ENCODE data around the gene SEMA4B. TPM values are rescaled to one million over a fixed set of nuclear protein-coding genes. Genes with fewer than 3 reads are reported as not detected.

The SEMA4B gene
- polyA plus RNA-seq, 3 donors from 2014 or later, result 3.3 to 12.1 (median 11.4) TPM

- Mint-ChIP-seq H3K36me3 (peaks cover 0 to 13% (median 4%) of the 10 kb centered on the region in 3 donors), H3K4me3 (no peak overlapping the region), H3K27ac (no peak overlapping the region), H3K9me3 (no peaks in the 10 kb centered on the region), H3K4me1 (peaks cover 12 to 21% of the 10 kb centered on the region in 2 donors), H3K27me3 (ENCODE audit: low read depth in 3 of 3) (peaks cover 0 to 3% (median 2%) of the 10 kb centered on the region in 3 donors)
- no peak for DNase-seq
Observed at GRCh38 chr15:90205886-90206285, 4.8 kb downstream of the SEMA4B start.

- H3K9me3 Mint-ChIP-seq, result no peaks in the 10 kb centered on the region
- no peak for DNase-seq
- peaks cover 0 to 3% (median 2%) of the 10 kb centered on the region in 3 donors for H3K27me3 Mint-ChIP-seq (ENCODE audit: low read depth in 3 of 3)
- H3K4me1 Mint-ChIP-seq, result peaks cover 13 to 19% of the 10 kb centered on the region in 2 donors
- H3K4me3 Mint-ChIP-seq, result no peak overlapping the region
- H3K36me3 Mint-ChIP-seq, result peaks cover 0 to 13% (median 4%) of the 10 kb centered on the region in 3 donors
- no peak overlapping the region for H3K27ac Mint-ChIP-seq
Observed at GRCh38 chr15:90207252-90207651, 6.1 kb downstream of the SEMA4B start.

- no peak overlapping the region for H3K27ac Mint-ChIP-seq
- DNase-seq, result no peak
- no peak overlapping the region for H3K4me3 Mint-ChIP-seq
- H3K9me3 Mint-ChIP-seq, result no peaks in the 10 kb centered on the region
- peaks cover 0 to 3% (median 2%) of the 10 kb centered on the region in 3 donors for H3K27me3 Mint-ChIP-seq (ENCODE audit: low read depth in 3 of 3)
- H3K4me1 Mint-ChIP-seq, result peaks cover 5 to 8% of the 10 kb centered on the region in 2 donors
- peaks cover 0 to 13% (median 4%) of the 10 kb centered on the region in 3 donors for H3K36me3 Mint-ChIP-seq
Observed at GRCh38 chr15:90208356-90208755, 7.2 kb downstream of the SEMA4B start.

- H3K27me3 Mint-ChIP-seq (ENCODE audit: low read depth in 3 of 3), result peaks cover 0 to 3% (median 2%) of the 10 kb centered on the region in 3 donors
- H3K36me3 Mint-ChIP-seq, result peaks cover under 1 to 13% (median 4%) of the 10 kb centered on the region in 3 donors
- H3K27ac Mint-ChIP-seq, result peak overlapping the region in 3 of 6 donors; percentile 37 to 41 (median 38)
- H3K4me1 Mint-ChIP-seq, result peaks cover 6 to 10% of the 10 kb centered on the region in 2 donors
- no peak overlapping the region for H3K4me3 Mint-ChIP-seq
- DNase-seq, result no peak
- H3K9me3 Mint-ChIP-seq, result no peaks in the 10 kb centered on the region
Observed at GRCh38 chr15:90209591-90209990, 8.5 kb downstream of the SEMA4B start.

GRCh38 chr15:90210593-90210992 lies 9.5 kb downstream of the SEMA4B start:
- Mint-ChIP-seq H3K9me3 (no peaks in the 10 kb centered on the region), H3K27ac (peak overlapping the region in 1 of 6 donors; percentile 57)

GRCh38 chr15:90211009-90211408 lies 9.9 kb downstream of the SEMA4B start:
- Mint-ChIP-seq H3K27me3 (ENCODE audit: low read depth in 3 of 3) (peaks cover 0 to 3% (median 3%) of the 10 kb centered on the region in 3 donors), H3K4me1 (peaks cover 10 to 15% of the 10 kb centered on the region in 2 donors), H3K27ac (peak overlapping the region in 1 of 6 donors; percentile 57), H3K4me3 (no peak overlapping the region), H3K9me3 (no peaks in the 10 kb centered on the region), H3K36me3 (peaks cover 4 to 13% (median 4%) of the 10 kb centered on the region in 3 donors)
- DNase-seq, result no peak

More at GRCh38 chr15:90210593-90210992, 9.5 kb downstream of the SEMA4B start:
- peaks cover 4 to 13% (median 4%) of the 10 kb centered on the region in 3 donors for H3K36me3 Mint-ChIP-seq
- H3K27me3 Mint-ChIP-seq (ENCODE audit: low read depth in 3 of 3), result peaks cover 0 to 3% (median 3%) of the 10 kb centered on the region in 3 donors
- no peak for DNase-seq
- H3K4me1 Mint-ChIP-seq, result peaks cover 10 to 15% of the 10 kb centered on the region in 2 donors
- no peak overlapping the region for H3K4me3 Mint-ChIP-seq

- Mint-ChIP-seq H3K9me3 (no peaks in the 10 kb centered on the region), H3K4me3 (no peak overlapping the region), H3K27me3 (ENCODE audit: low read depth in 3 of 3) (peaks cover 0 to 3% (median 3%) of the 10 kb centered on the region in 3 donors), H3K4me1 (peaks cover 10 to 20% of the 10 kb centered on the region in 2 donors), H3K27ac (no peak overlapping the region), H3K36me3 (peaks cover 4 to 13% (median 4%) of the 10 kb centered on the region in 3 donors)
- no peak for DNase-seq
Observed at GRCh38 chr15:90211440-90212143, 10.5 kb downstream of the SEMA4B start.

GRCh38 chr15:90212221-90213098 lies 11.3 kb downstream of the SEMA4B start:
- Mint-ChIP-seq H3K4me1 (peaks cover 10 to 20% of the 10 kb centered on the region in 2 donors), H3K9me3 (no peaks in the 10 kb centered on the region), H3K36me3 (peaks cover 4 to 13% (median 4%) of the 10 kb centered on the region in 3 donors), H3K4me3 (no peak overlapping the region), H3K27me3 (ENCODE audit: low read depth in 3 of 3) (peaks cover 0 to 3% (median under 1%) of the 10 kb centered on the region in 3 donors), H3K27ac (no peak overlapping the region)
- no peak for DNase-seq

- no peak for DNase-seq
- Mint-ChIP-seq H3K4me1 (peaks cover 10 to 20% of the 10 kb centered on the region in 2 donors), H3K27me3 (ENCODE audit: low read depth in 3 of 3) (peaks cover 0 to 3% (median 0%) of the 10 kb centered on the region in 3 donors), H3K36me3 (peaks cover 4 to 13% (median 4%) of the 10 kb centered on the region in 3 donors), H3K4me3 (no peak overlapping the region), H3K9me3 (no peaks in the 10 kb centered on the region), H3K27ac (peak overlapping the region in 2 of 6 donors; percentile 13 to 55)
Observed at GRCh38 chr15:90213122-90213817, 12.1 kb downstream of the SEMA4B start.

GRCh38 chr15:90213818-90214204 lies 12.7 kb downstream of the SEMA4B start:
- peaks cover 12 to 20% of the 10 kb centered on the region in 2 donors for H3K4me1 Mint-ChIP-seq

GRCh38 chr15:90214553-90215196 lies 13.5 kb downstream of the SEMA4B start:
- peaks cover 12 to 20% of the 10 kb centered on the region in 2 donors for H3K4me1 Mint-ChIP-seq
- H3K36me3 Mint-ChIP-seq, result peaks cover 4 to 12% (median 9%) of the 10 kb centered on the region in 3 donors
- H3K27ac Mint-ChIP-seq, result peak overlapping the region in 5 of 6 donors; percentile 4 to 73 (median 68)

More at GRCh38 chr15:90213818-90214204, 12.7 kb downstream of the SEMA4B start:
- H3K27me3 Mint-ChIP-seq (ENCODE audit: low read depth in 3 of 3), result peaks cover 0 to 3% (median 0%) of the 10 kb centered on the region in 3 donors
- H3K4me3 Mint-ChIP-seq, result no peak overlapping the region
- DNase-seq, result no peak
- peaks cover 4 to 13% (median 4%) of the 10 kb centered on the region in 3 donors for H3K36me3 Mint-ChIP-seq
- no peaks in the 10 kb centered on the region for H3K9me3 Mint-ChIP-seq
- peak overlapping the region in 1 of 6 donors; percentile 55 for H3K27ac Mint-ChIP-seq

GRCh38 chr15:90217671-90218394 lies 16.7 kb downstream of the SEMA4B start:
- Mint-ChIP-seq H3K4me3 (no peak overlapping the region), H3K9me3 (no peaks in the 10 kb centered on the region), H3K4me1 (peaks cover 7 to 11% of the 10 kb centered on the region in 2 donors), H3K27me3 (ENCODE audit: low read depth in 3 of 3) (peaks cover 0 to 2% (median 0%) of the 10 kb centered on the region in 3 donors), H3K27ac (no peak overlapping the region), H3K36me3 (peaks cover 0 to 9% (median 0%) of the 10 kb centered on the region in 3 donors)
- no peak for DNase-seq

More at GRCh38 chr15:90214553-90215196, 13.5 kb downstream of the SEMA4B start:
- H3K9me3 Mint-ChIP-seq, result no peaks in the 10 kb centered on the region
- no peak overlapping the region for H3K4me3 Mint-ChIP-seq
- no peak for DNase-seq
- peaks cover 0 to 3% (median 0%) of the 10 kb centered on the region in 3 donors for H3K27me3 Mint-ChIP-seq (ENCODE audit: low read depth in 3 of 3)
